GM12872 (cell line): ENCODE measurements around the gene CBFA2T2.

Experiments
- TF ChIP-seq, protein P1 (sequence below): IDR thresholded peaks from 3 replicates; pipeline ENCODE4 v1.5.1; 2011; ENCODE audit warnings: low read depth, mild to moderate bottlenecking, low read length, moderate library complexity; ENCODE audit not compliant: insufficient read depth

The CBFA2T2 gene

DNA sequence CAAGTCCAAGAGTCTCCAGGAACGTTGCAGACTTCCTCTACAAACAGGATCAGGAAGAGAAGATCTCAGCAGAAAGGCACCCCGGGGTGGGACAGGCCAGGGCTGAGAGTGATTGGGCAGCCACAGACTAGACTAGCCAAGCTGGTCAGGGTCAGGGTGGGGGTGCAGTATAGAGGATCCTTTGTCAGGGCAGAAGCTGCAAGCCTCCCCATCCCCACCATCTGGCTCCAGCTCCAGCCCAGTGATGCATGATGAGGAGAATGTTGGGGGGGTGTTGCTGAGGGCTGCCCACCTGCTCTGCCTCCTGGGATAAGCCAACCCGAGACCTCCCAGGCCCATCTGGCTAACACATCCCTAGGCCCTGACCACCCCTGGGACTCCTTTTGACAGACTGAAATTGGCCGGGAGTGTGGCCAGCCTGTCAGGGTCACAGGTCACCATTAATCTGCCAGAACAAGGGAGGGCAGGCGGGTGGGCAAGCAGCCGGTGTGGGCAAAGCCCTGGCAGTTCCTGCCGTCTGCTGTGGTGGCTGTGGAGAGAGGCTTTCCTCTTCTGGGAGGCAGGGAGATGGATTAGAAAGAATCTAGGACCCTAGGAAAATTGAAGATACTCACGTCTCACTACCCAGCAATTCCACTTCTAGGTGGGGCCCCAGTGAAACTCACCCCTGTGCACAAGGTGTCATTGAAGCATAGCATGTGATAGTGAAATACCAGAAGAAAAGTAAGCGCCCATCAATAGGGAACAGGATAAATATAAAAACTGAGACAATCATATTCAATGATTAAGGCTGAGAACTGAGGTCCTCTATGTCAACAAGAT is 24.2 kb upstream of the CBFA2T2 start:
- TF ChIP-seq, protein P1, sequence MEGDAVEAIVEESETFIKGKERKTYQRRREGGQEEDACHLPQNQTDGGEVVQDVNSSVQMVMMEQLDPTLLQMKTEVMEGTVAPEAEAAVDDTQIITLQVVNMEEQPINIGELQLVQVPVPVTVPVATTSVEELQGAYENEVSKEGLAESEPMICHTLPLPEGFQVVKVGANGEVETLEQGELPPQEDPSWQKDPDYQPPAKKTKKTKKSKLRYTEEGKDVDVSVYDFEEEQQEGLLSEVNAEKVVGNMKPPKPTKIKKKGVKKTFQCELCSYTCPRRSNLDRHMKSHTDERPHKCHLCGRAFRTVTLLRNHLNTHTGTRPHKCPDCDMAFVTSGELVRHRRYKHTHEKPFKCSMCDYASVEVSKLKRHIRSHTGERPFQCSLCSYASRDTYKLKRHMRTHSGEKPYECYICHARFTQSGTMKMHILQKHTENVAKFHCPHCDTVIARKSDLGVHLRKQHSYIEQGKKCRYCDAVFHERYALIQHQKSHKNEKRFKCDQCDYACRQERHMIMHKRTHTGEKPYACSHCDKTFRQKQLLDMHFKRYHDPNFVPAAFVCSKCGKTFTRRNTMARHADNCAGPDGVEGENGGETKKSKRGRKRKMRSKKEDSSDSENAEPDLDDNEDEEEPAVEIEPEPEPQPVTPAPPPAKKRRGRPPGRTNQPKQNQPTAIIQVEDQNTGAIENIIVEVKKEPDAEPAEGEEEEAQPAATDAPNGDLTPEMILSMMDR, result no peak

DNA sequence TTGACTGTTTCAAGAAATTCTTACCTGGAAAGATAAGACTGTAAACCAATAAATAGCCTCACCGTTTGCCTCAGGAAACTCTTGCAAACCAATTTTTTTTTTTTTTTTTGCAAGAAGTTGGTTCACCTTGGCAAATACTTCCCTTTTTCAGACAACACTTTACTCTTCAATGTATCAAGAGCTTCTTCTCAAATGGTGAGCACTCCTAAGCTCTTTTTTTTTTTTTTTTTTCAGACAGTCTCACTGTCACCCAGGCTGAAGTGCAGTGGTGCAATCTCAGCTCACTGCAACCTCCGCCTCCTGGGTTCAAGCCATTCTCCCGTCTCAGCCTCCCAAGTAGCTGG is 23.6 kb upstream of the CBFA2T2 start:
- TF ChIP-seq, protein P1, result no peak

- TF ChIP-seq, protein P1, result no peak
Observed at GRCh38 chr20:33470457-33470856, 19.4 kb upstream of the CBFA2T2 start.

GRCh38 chr20:33470866-33471265 is 19.0 kb upstream of the CBFA2T2 start:
- TF ChIP-seq, protein P1, result no peak

GRCh38 chr20:33472868-33473435 is 16.9 kb upstream of the CBFA2T2 start:
- TF ChIP-seq, protein P1, result no peak

- TF ChIP-seq, protein P1, result no peak
Observed at GRCh38 chr20:33474097-33474873, 15.6 kb upstream of the CBFA2T2 start.

- TF ChIP-seq, protein P1, result no peak
Observed at GRCh38 chr20:33474963-33475362, 14.9 kb upstream of the CBFA2T2 start.
